Neural cell (in vitro differentiated cells): ENCODE data around the gene RUNX1. TPM values are rescaled to one million over a fixed set of nuclear protein-coding genes. Genes with fewer than 3 reads are reported as not detected.

Source experiments
- H2AFZ ChIP-seq: fragments of 200-600, 300-800 bp; sonication (generic), shearing (Covaris generic); 2 replicates; pipeline ENCODE4 v1.6.0; 2014; ENCODE audit warnings: low read depth, mild to moderate bottlenecking, antibody characterized with exemption, low read length, moderate library complexity
- H3F3A ChIP-seq: fragments of 200-600 bp; shearing (Covaris generic); 2 replicates; pipeline ENCODE4 v1.6.1; 2016; ENCODE audit warnings: mild to moderate bottlenecking, moderate library complexity, mixed read lengths, antibody characterized with exemption, low read length; ENCODE audit not compliant: insufficient read depth, poor library complexity, severe bottlenecking
- H3K27ac ChIP-seq: fragments of 200-600, 300-800 bp; sonication (generic), shearing (Covaris generic); 2 replicates; pipeline ENCODE4 v1.5.1; 2014; ENCODE audit warnings: mild to moderate bottlenecking, low read length, moderate library complexity
- H3K27me3 ChIP-seq: fragments of 300-800, 200-600 bp; sonication (generic), shearing (Covaris generic); 2 replicates; pipeline ENCODE4 v1.6.0; 2014; ENCODE audit warnings: mild to moderate bottlenecking, low read depth, low read length, moderate library complexity; ENCODE audit not compliant: insufficient read depth
- H3K36me3 ChIP-seq: fragments of 300-800, 200-600 bp; sonication (generic), shearing (Covaris generic); 2 replicates; pipeline ENCODE4 v1.5.1; 2014; ENCODE audit warnings: mild to moderate bottlenecking, antibody characterized with exemption, low read length, moderate library complexity; ENCODE audit not compliant: insufficient read depth
- H3K4me2 ChIP-seq: fragments of 300-800, 200-600 bp; sonication (generic), shearing (Covaris generic); 2 replicates; pipeline ENCODE4 v1.6.0; 2014; ENCODE audit warnings: mild to moderate bottlenecking, low read length
- H3K4me3 ChIP-seq: fragments of 300-800, 200-600 bp; sonication (generic), shearing (Covaris generic); 2 replicates; pipeline ENCODE4 v1.5.1; 2014; ENCODE audit warnings: mild to moderate bottlenecking, low read length, moderate library complexity
- H3K79me2 ChIP-seq: fragments of 200-600 bp; shearing (Covaris generic); replicated peaks from 2 replicates; pipeline ENCODE4 v1.6.0; 2014; ENCODE audit warnings: mild to moderate bottlenecking, low read length, moderate library complexity; ENCODE audit not compliant: insufficient read depth
- H3K9ac ChIP-seq: fragments of 300-800, 200-600 bp; sonication (generic), shearing (Covaris generic); 2 replicates; pipeline ENCODE4 v1.6.1; 2016; ENCODE audit warnings: mild to moderate bottlenecking, low read length, mixed read lengths
- H3K9me2 ChIP-seq: fragments of 200-600 bp; shearing (Covaris generic); 2 replicates; pipeline ENCODE4 v1.6.1; 2016; ENCODE audit warnings: mild to moderate bottlenecking, low read length, mixed read lengths; ENCODE audit not compliant: insufficient read depth
- H3K9me3 ChIP-seq: fragments of 200-600, 300-800 bp; sonication (generic), shearing (Covaris generic); 2 replicates; pipeline ENCODE4 v1.6.1; 2016; ENCODE audit warnings: mild to moderate bottlenecking, mixed run types, low read length, moderate library complexity, mixed read lengths
- H4K20me1 ChIP-seq: fragments of 200-600 bp; shearing (Covaris generic); 2 replicates; pipeline ENCODE4 v1.6.1; 2016; ENCODE audit warnings: mild to moderate bottlenecking, mixed run types; ENCODE audit not compliant: insufficient read depth
- CTCF ChIP-seq: fragments of 450-650 bp; IDR thresholded peaks from 2 replicates; pipeline ENCODE4 v1.5.1; 2014; ENCODE audit warnings: antibody characterized with exemption, mild to moderate bottlenecking, moderate library complexity; ENCODE audit not compliant: poor library complexity, severe bottlenecking
- EP300 ChIP-seq: fragments of 450-650 bp; conservative IDR thresholded peaks from 2 replicates; pipeline ENCODE4 v1.6.1; 2014; ENCODE audit warnings: antibody characterized with exemption, mild to moderate bottlenecking, moderate library complexity; ENCODE audit not compliant: poor library complexity, severe bottlenecking
- EZH2 ChIP-seq: fragments of 200-600, 300-800 bp; shearing (Covaris generic), sonication (generic); IDR thresholded peaks from 2 replicates; pipeline ENCODE4 v1.6.1; 2014; ENCODE audit warnings: antibody characterized with exemption, low read length, borderline replicate concordance, mild to moderate bottlenecking; ENCODE audit not compliant: insufficient read depth, poor library complexity, severe bottlenecking
- MXI1 ChIP-seq: fragments of 450-650 bp; conservative IDR thresholded peaks from 2 replicates; pipeline ENCODE4 v1.6.1; 2014; ENCODE audit warnings: antibody characterized with exemption, mild to moderate bottlenecking; ENCODE audit not compliant: poor library complexity, severe bottlenecking
- POLR2AphosphoS5 ChIP-seq: IDR thresholded peaks from 2 replicates; pipeline ENCODE4 v1.6.1; 2012
- RAD21 ChIP-seq: fragments of 450-650 bp; conservative IDR thresholded peaks from 2 replicates; pipeline ENCODE4 v1.6.1; 2014; ENCODE audit warnings: antibody characterized with exemption, mild to moderate bottlenecking, moderate library complexity
- REST ChIP-seq: IDR thresholded peaks from 2 replicates; pipeline ENCODE4 v1.6.1; 2012; ENCODE audit warnings: borderline replicate concordance
- SMC3 ChIP-seq: fragments of 450-650 bp; conservative IDR thresholded peaks from 2 replicates; pipeline ENCODE4 v1.6.1; 2014; ENCODE audit warnings: antibody characterized with exemption, mild to moderate bottlenecking, moderate library complexity; ENCODE audit not compliant: poor library complexity
- TAF1 ChIP-seq: IDR thresholded peaks from 2 replicates; pipeline ENCODE4 v1.6.1; 2012; ENCODE audit warnings: low read depth
- polyA plus RNA-seq: library from polyadenylated mRNA; depleted of rRNA; stranded (reverse); fragments of >200 nt; gene quantifications from 2 replicates; pipeline ENCODE4 v1.2.3, GENCODE V29; 2014

RUNX1 gene
- polyA plus RNA-seq, 1 donor from 2014 or later: not detected

GRCh38 chr21:34956416-34957316, 92.4 kb downstream of the RUNX1 start:
- TF ChIP-seq TAF1: no peak

DNA sequence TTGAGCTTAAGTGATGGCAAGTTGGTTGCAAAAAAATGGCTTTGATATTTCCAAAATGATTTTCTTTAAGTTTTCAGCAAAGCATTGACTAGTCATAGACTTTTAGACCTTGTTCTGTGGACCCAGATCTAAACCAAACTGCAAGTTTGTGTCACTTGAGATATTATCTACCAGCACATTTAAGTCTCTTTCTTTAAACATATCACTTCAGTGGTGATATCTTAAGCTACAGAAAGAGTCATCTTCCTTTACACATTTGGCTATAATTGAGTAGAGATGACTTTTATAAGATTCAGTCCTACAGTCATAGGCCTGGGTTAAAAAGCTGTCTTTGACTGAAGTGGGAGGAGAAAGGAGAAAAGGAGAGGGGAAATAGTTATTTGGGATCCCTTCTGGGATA, 95.2 kb downstream of the RUNX1 start:
- no peaks in the 10 kb centered on the region for H3K9me2 ChIP-seq

More at GRCh38 chr21:34956416-34957316, 92.4 kb downstream of the RUNX1 start:
- H3K27me3 ChIP-seq: no peaks in the 10 kb centered on the region
- H3K36me3 ChIP-seq: no peaks in the 10 kb centered on the region
- H3K27ac ChIP-seq: no peak overlapping the region
- no peak overlapping the region for H3K4me2 ChIP-seq
- no peaks in the 10 kb centered on the region for H3K9me2 ChIP-seq
- no peaks in the 10 kb centered on the region for H4K20me1 ChIP-seq
- no peaks in the 10 kb centered on the region for H3K9me3 ChIP-seq
- H3K9ac ChIP-seq: no peak overlapping the region
- no peaks in the 10 kb centered on the region for H3F3A ChIP-seq
- H3K79me2 ChIP-seq: no peaks in the 10 kb centered on the region
- H2AFZ ChIP-seq: no peak overlapping the region
- no peak overlapping the region for H3K4me3 ChIP-seq

More for the DNA sequence above, 95.2 kb downstream of the RUNX1 start:
- H4K20me1 ChIP-seq: no peaks in the 10 kb centered on the region
- H3K4me3 ChIP-seq: no peak overlapping the region
- H3K36me3 ChIP-seq: no peaks in the 10 kb centered on the region
- H3K79me2 ChIP-seq: no peaks in the 10 kb centered on the region
- H3K9ac ChIP-seq: no peak overlapping the region
- H3F3A ChIP-seq: no peaks in the 10 kb centered on the region
- no peak overlapping the region for H3K27ac ChIP-seq
- TF ChIP-seq SMC3 (no peak), MXI1 (no peak), TAF1 (no peak), EP300 (no peak), REST (no peak), RAD21 (no peak), POLR2AphosphoS5 (no peak), CTCF (no peak), EZH2 (no peak)
- H2AFZ ChIP-seq: no peak overlapping the region
- H3K9me3 ChIP-seq: no peaks in the 10 kb centered on the region
- no peak overlapping the region for H3K4me2 ChIP-seq
- H3K27me3 ChIP-seq: no peaks in the 10 kb centered on the region
